HCT116 (cell line): Measurements from ENCODE around the gene FIBCD1. TPM values are rescaled to one million over a fixed set of nuclear protein-coding genes. Genes with fewer than 3 reads are reported as not detected.

Experiments
- ATAC-seq: fragments of 200-7000 bp; cut with Tn5 transposase; 2 replicates; pipeline ENCODE4 v1.9.1; 2020; ENCODE audit warnings: mild to moderate bottlenecking, moderate library complexity
- BruUV-seq: library from RNA; stranded (reverse); fragments of 400-500 nt; replicated peaks from 2 replicates; lab custom pipeline; 2021; lab: Mats Ljungman, UMichigan
- CTCF ChIA-PET: fragments of 300-600 bp; sonication (Branson Sonifier 250); formaldehyde crosslinking; loops from one replicate; lab custom pipeline; 2021; ENCODE audit warnings: antibody characterized with exemption; lab: Charles Lee
- POLR2A ChIA-PET: fragments of 300-600, 350-600 bp; sonication (Branson Sonifier 250); formaldehyde crosslinking; loops from one replicate; lab custom pipeline; 2021; ENCODE audit warnings: antibody characterized with exemption; lab: Charles Lee
- RAD21 ChIA-PET, 2 experiments: fragments of 300-600 bp; sonication (Branson Sonifier 250); formaldehyde crosslinking; loops; one replicate each; lab custom pipeline; 2023; ENCODE audit warnings: low total read pairs in 2 of 2; ENCODE audit not compliant: uncharacterized antibody in 2 of 2, unreplicated experiment in 2 of 2, low non-redundant PET in 1 of 2; lab: Charles Lee
- DNase-seq: peaks from one replicate; pipeline ENCODE4 v3.0.0-alpha.2; 2010; ENCODE audit warnings: low read depth, low spot score
- H2AFZ ChIP-seq: fragments of 200-600 bp; shearing (Covaris generic), sonication (generic); 2 replicates; pipeline ENCODE4 v1.6.1; 2017; ENCODE audit warnings: low read depth, mixed run types, mixed read lengths, antibody characterized with exemption, low read length; ENCODE audit not compliant: poor library complexity, severe bottlenecking
- H3K27ac ChIP-seq: 2 replicates; pipeline ENCODE4 v1.5.1; 2012; ENCODE audit warnings: low read depth, low read length
- H3K27me3 ChIP-seq: fragments of 200-600 bp; sonication (generic); 2 replicates; pipeline ENCODE4 v1.6.1; 2016; ENCODE audit warnings: mixed run types, low read length, mixed read lengths; ENCODE audit not compliant: insufficient read depth
- H3K36me3 ChIP-seq, 2 experiments: fragments of 200-500 bp in 1 of 2; fragments of 200-600 bp in 1 of 2; sonication (Bioruptor generic) in 1 of 2; sonication (generic) in 1 of 2; 2 replicates each; pipeline versions ENCODE4 v1.5.1 to v1.6.1; 2014 to 2016; ENCODE audit warnings: low read length in 2 of 2, inconsistent platforms in 1 of 2, mixed read lengths in 1 of 2, mixed run types in 1 of 2; ENCODE audit not compliant: insufficient read depth in 2 of 2, control insufficient read depth in 1 of 2
- H3K4me1 ChIP-seq, 2 experiments: fragments of 200-600 bp in 1 of 2; sonication (generic) in 1 of 2; 2 replicates each; pipeline versions ENCODE4 v1.5.1 to v1.6.1; 2012 to 2017; ENCODE audit warnings: low read length in 2 of 2, inconsistent platforms in 1 of 2, mild to moderate bottlenecking in 1 of 2, mixed read lengths in 1 of 2, mixed run types in 1 of 2, moderate library complexity in 1 of 2; ENCODE audit not compliant: insufficient read depth in 2 of 2, control insufficient read depth in 1 of 2
- H3K4me2 ChIP-seq: fragments of 200-600 bp; sonication (generic); 2 replicates; pipeline ENCODE4 v1.6.1; 2017; ENCODE audit warnings: mixed run types, low read length, mixed read lengths
- H3K4me3 ChIP-seq, 2 experiments: fragments of 200-600 bp in 1 of 2; sonication (generic) in 1 of 2; replicated peaks in 1 of 2; 2 replicates each; pipeline ENCODE4 v1.5.1; 2011 to 2016; ENCODE audit warnings: low read length in 2 of 2, control low read depth in 1 of 2, low read depth in 1 of 2, mild to moderate bottlenecking in 1 of 2, mixed read lengths in 1 of 2, mixed run types in 1 of 2
- H3K79me2 ChIP-seq: fragments of 200-600 bp; sonication (generic); 2 replicates; pipeline ENCODE4 v1.6.1; 2017; ENCODE audit warnings: mild to moderate bottlenecking, mixed run types, low read length, moderate library complexity, mixed read lengths; ENCODE audit not compliant: insufficient read depth
- H3K9ac ChIP-seq: fragments of 200-600 bp; sonication (generic); 2 replicates; pipeline ENCODE4 v1.6.1; 2016; ENCODE audit warnings: low read length, mixed read lengths
- H3K9me2 ChIP-seq: fragments of 200-600 bp; sonication (generic), shearing (Covaris generic); 2 replicates; pipeline ENCODE4 v1.6.1; 2017; ENCODE audit warnings: mixed run types, mild to moderate bottlenecking, moderate library complexity; ENCODE audit not compliant: insufficient read depth
- H3K9me3 ChIP-seq, 2 experiments: fragments of 200-500 bp in 1 of 2; fragments of 200-600 bp in 1 of 2; sonication (Bioruptor generic) in 1 of 2; sonication (generic) in 1 of 2; 2 replicates each; pipeline ENCODE4 v1.6.1; 2014 to 2017; ENCODE audit warnings: low read length in 2 of 2, mixed read lengths in 2 of 2, inconsistent platforms in 1 of 2, low read depth in 1 of 2, mild to moderate bottlenecking in 1 of 2, mixed run types in 1 of 2, moderate library complexity in 1 of 2; ENCODE audit not compliant: control insufficient read depth in 1 of 2, insufficient read depth in 1 of 2
- H4K20me1 ChIP-seq: fragments of 200-600 bp; sonication (generic), shearing (Covaris generic); 2 replicates; pipeline ENCODE4 v1.6.1; 2017; ENCODE audit warnings: mixed run types, mild to moderate bottlenecking, moderate library complexity; ENCODE audit not compliant: insufficient read depth
- ELF1 ChIP-seq: IDR thresholded peaks from 2 replicates; pipeline ENCODE4 v1.6.1; 2012; ENCODE audit warnings: low read depth, borderline replicate concordance
- intact Hi-C: fragments of 100-400 bp; cut with micrococcal nuclease; formaldehyde crosslinking; loops from 2 replicates; pipeline ENCODE4 v1.10.0; 2022
- total RNA-seq: library from RNA; stranded (reverse); gene quantifications from one replicate; pipeline ENCODE4 v1.2.1, GENCODE V29; 2021; ENCODE audit not compliant: unreplicated experiment
- TF ChIP-seq, protein P1 (sequence below): IDR thresholded peaks from 2 replicates; pipeline ENCODE4 v1.6.1; 2012; ENCODE audit warnings: low read depth

The FIBCD1 gene
- total RNA-seq, 1 experiment from 2014 or later = 26.1 TPM

DNA sequence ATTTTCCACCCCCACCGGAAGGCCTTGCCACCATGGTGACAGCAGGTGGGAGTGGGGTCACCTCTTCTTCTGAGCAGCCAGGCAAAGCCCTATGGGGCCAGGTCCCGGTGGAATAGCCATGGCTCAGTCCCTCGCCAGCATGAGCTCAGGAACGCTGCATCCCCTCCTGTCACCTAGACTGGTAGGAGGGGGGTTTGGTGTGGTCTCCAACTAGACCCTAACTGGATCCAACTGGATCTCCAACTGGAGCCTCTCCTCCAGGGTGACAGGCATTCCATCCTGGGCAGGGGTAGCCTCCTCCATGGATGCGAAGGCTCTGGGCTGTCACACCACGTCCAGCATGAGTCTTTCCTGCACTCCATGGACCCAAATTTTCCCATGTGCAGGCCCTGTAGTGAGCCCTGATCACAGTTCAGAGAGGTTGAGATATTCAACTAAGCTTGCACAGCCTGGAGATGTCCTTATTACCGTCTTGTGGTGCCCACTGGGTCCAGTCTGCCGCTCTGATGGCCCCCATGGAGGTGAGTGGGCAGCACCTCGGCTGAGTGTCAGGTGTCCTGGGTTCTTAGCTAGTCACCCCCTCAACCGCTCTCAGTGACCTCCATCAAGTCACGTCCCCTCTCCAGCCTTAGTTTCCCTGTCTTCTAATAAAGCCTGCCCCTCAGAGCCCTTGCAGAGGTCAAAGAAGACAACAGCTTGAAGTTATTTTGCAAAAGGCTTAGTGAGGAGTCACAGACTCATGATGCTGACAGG, 18.6 kb upstream of the FIBCD1 start:
- DNase-seq = no peak
- no TSS peak for BruUV-seq
- ChIA-PET POLR2A (no interaction called here), CTCF (no interaction called here), RAD21 (no interaction called here)
- Histone ChIP-seq H3K9me3 (peaks cover 0 to 5% of the 10 kb centered on the region in 2 experiments; a peak in 1 of 4 replicates), H3K4me1 (peaks cover 5 to 10% of the 10 kb centered on the region in 2 experiments), H3K27ac (no peak overlapping the region), H3K4me2 (no peak overlapping the region), H2AFZ (no peak overlapping the region), H3K9me2 (no peaks in the 10 kb centered on the region), H4K20me1 (no peaks in the 10 kb centered on the region), H3K79me2 (no peaks in the 10 kb centered on the region), H3K36me3 (no peaks in the 10 kb centered on the region), H3K4me3 (no peak overlapping the region), H3K9ac (no peak overlapping the region), H3K27me3 (peaks cover 5% of the 10 kb centered on the region; the same call in 1 of the 2 replicates)
- TF ChIP-seq ELF1 = no peak
- TF ChIP-seq, protein P1, sequence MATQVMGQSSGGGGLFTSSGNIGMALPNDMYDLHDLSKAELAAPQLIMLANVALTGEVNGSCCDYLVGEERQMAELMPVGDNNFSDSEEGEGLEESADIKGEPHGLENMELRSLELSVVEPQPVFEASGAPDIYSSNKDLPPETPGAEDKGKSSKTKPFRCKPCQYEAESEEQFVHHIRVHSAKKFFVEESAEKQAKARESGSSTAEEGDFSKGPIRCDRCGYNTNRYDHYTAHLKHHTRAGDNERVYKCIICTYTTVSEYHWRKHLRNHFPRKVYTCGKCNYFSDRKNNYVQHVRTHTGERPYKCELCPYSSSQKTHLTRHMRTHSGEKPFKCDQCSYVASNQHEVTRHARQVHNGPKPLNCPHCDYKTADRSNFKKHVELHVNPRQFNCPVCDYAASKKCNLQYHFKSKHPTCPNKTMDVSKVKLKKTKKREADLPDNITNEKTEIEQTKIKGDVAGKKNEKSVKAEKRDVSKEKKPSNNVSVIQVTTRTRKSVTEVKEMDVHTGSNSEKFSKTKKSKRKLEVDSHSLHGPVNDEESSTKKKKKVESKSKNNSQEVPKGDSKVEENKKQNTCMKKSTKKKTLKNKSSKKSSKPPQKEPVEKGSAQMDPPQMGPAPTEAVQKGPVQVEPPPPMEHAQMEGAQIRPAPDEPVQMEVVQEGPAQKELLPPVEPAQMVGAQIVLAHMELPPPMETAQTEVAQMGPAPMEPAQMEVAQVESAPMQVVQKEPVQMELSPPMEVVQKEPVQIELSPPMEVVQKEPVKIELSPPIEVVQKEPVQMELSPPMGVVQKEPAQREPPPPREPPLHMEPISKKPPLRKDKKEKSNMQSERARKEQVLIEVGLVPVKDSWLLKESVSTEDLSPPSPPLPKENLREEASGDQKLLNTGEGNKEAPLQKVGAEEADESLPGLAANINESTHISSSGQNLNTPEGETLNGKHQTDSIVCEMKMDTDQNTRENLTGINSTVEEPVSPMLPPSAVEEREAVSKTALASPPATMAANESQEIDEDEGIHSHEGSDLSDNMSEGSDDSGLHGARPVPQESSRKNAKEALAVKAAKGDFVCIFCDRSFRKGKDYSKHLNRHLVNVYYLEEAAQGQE = no peak
- ATAC-seq = no peak
- intact Hi-C loops = no loop called here
